KMS-11 (cell line): ENCODE results near the gene LRRC56.

Experiments
- H2AFZ ChIP-seq: fragments of 200-600 bp; sonication (generic); 2 replicates; pipeline ENCODE4 v1.6.1; 2016; ENCODE audit warnings: antibody characterized with exemption, mixed run types, low read depth
- H3K27ac ChIP-seq: fragments of 200-600 bp; sonication (generic); 2 replicates; pipeline ENCODE4 v1.6.1; 2016; ENCODE audit warnings: mild to moderate bottlenecking, mixed run types
- H3K27me3 ChIP-seq: fragments of 200-600 bp; sonication (generic); 2 replicates; pipeline ENCODE4 v1.6.1; 2017; ENCODE audit warnings: mild to moderate bottlenecking, low read depth, mixed run types, moderate library complexity; ENCODE audit not compliant: insufficient read depth
- H3K36me3 ChIP-seq: fragments of 200-600 bp; sonication (generic); 2 replicates; pipeline ENCODE4 v1.6.1; 2017; ENCODE audit warnings: mild to moderate bottlenecking, mixed run types; ENCODE audit not compliant: insufficient read depth
- H3K4me1 ChIP-seq: fragments of 200-600 bp; sonication (generic); 2 replicates; pipeline ENCODE4 v1.6.1; 2016; ENCODE audit warnings: mild to moderate bottlenecking, low read depth, mixed run types; ENCODE audit not compliant: poor library complexity, severe bottlenecking
- H3K4me2 ChIP-seq: fragments of 200-600 bp; sonication (generic); 2 replicates; pipeline ENCODE4 v1.7.0; 2016; ENCODE audit warnings: mild to moderate bottlenecking, mixed run types
- H3K4me3 ChIP-seq: fragments of 200-600 bp; sonication (generic); IDR thresholded peaks from 2 replicates; pipeline ENCODE4 v1.6.1; 2017; ENCODE audit warnings: low read depth, low read length, mixed read lengths; ENCODE audit not compliant: insufficient read depth
- H3K79me2 ChIP-seq: fragments of 200-600 bp; sonication (generic); 2 replicates; pipeline ENCODE4 v1.6.1; 2016; ENCODE audit warnings: low read depth, mixed run types; ENCODE audit not compliant: insufficient read depth
- H3K9ac ChIP-seq: fragments of 200-600 bp; sonication (generic); 2 replicates; pipeline ENCODE4 v1.6.1; 2016; ENCODE audit warnings: mild to moderate bottlenecking, mixed run types
- H4K20me1 ChIP-seq: fragments of 200-600 bp; sonication (generic); 2 replicates; pipeline ENCODE4 v1.6.1; 2016; ENCODE audit warnings: mild to moderate bottlenecking, mixed run types; ENCODE audit not compliant: insufficient read depth
- CTCF ChIP-seq: fragments of 200-600 bp; sonication (generic); conservative IDR thresholded peaks from 2 replicates; pipeline ENCODE4 v1.6.1; 2017; ENCODE audit warnings: low read depth, mild to moderate bottlenecking, antibody characterized with exemption, low read length, moderate library complexity, mixed read lengths

Gene LRRC56

GRCh38 chr11:491358-491757 lies 46.0 kb upstream of the LRRC56 start:
- Histone ChIP-seq H3K79me2 (no peaks in the 10 kb centered on the region), H3K4me3 (no peak overlapping the region), H3K9ac (no peak overlapping the region), H2AFZ (no peak overlapping the region), H3K4me2 (no peak overlapping the region), H4K20me1 (no peaks in the 10 kb centered on the region), H3K4me1 (no peaks in the 10 kb centered on the region), H3K27me3 (no peaks in the 10 kb centered on the region), H3K27ac (no peak overlapping the region), H3K36me3 (no peaks in the 10 kb centered on the region)
- no peak for TF ChIP-seq CTCF

DNA sequence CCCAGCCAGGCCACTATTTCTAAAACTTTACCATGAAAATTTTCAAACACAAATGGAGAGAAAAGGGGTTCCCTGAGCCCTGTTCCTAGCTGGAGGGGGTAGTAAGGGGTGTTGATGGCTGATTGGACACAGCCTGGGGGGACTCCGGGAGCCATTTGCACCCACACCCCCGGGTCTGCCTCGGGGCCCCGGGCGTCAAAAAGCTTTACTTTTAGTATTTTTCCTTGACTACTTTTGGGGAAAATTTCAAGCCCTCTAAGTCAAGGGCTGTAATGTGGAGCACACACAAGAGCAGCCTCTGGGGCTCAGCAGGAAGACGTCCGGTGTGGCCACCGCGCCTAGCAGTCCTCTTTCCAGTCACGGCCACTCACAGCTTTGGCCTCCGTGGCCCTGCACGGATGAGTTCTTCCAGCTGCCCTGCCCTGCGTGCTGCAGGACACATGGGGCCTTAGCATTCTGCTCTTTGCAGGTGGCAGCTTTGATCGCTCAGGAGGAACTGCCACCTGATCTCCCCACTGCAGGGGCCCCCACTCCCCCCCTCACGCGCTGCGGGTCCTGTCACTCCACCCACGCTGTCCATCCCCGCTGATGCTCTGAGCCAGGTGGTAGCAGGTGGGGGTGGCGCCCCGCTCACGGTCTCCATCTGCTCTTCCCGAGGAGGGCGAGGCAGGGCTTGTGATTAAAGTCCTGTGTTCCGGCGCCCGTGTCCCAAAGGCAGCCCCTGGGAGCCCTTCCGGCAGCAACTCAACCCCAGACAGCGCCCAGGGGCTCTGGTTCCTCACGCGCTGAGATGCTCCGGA lies 44.7 kb upstream of the LRRC56 start:
- Histone ChIP-seq H3K27me3 (no peaks in the 10 kb centered on the region), H3K4me1 (no peaks in the 10 kb centered on the region), H3K9ac (no peak overlapping the region), H3K4me2 (no peak overlapping the region), H3K36me3 (no peaks in the 10 kb centered on the region), H3K4me3 (no peak overlapping the region), H3K79me2 (no peaks in the 10 kb centered on the region), H2AFZ (no peak overlapping the region), H3K27ac (no peak overlapping the region), H4K20me1 (no peaks in the 10 kb centered on the region)
- no peak for TF ChIP-seq CTCF

DNA sequence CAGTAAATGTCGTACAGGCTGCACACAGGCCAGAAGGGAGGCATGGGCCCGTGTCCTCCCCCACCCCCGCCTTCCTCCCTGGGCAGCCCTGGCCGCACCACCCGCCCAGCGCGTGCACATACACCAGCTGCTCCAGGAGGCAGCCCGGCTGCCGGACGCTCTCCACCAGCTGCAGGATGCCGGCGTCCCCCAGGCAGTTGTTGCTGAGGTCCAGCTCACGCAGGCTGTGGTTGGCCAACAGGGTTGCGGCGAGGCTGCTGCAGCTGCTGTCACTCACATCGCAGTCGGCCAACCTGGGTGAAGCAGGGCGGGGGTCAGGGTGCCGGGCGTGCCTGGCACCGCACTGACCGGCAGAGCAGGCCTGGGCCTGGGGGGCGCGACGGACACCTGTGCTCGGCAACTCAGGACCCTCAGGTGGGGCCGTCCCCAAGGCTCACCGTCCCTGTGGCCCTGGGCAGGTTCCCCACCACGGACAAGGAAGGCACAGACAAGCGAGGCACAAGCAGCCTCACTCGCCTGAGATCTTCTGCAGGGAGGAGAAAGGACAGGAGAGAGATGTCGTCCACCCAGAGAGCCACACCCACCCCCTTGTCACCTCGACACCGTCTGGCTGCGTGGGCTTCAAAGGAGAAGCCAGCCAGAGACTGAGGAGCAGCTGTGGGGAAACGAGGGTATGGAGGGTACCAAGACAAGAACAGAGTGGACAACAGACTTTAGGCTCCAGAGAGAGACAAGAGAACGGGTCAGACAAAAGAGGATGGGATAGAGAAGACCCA lies 42.4 kb upstream of the LRRC56 start:
- Histone ChIP-seq H3K9ac (no peak overlapping the region), H3K36me3 (no peaks in the 10 kb centered on the region), H3K4me3 (no peak overlapping the region), H4K20me1 (no peaks in the 10 kb centered on the region), H3K4me2 (no peak overlapping the region), H3K27ac (no peak overlapping the region), H3K27me3 (no peaks in the 10 kb centered on the region), H3K79me2 (no peaks in the 10 kb centered on the region), H2AFZ (no peak overlapping the region), H3K4me1 (no peaks in the 10 kb centered on the region)
- TF ChIP-seq CTCF, result no peak

GRCh38 chr11:495537-495931 lies 41.8 kb upstream of the LRRC56 start:
- no peak for TF ChIP-seq CTCF
- Histone ChIP-seq H3K4me3 (no peak overlapping the region), H3K4me2 (no peak overlapping the region), H3K36me3 (no peaks in the 10 kb centered on the region), H3K27me3 (no peaks in the 10 kb centered on the region), H3K9ac (no peak overlapping the region), H3K4me1 (no peaks in the 10 kb centered on the region), H2AFZ (no peak overlapping the region), H3K79me2 (no peaks in the 10 kb centered on the region), H4K20me1 (no peaks in the 10 kb centered on the region), H3K27ac (no peak overlapping the region)
